Measurements from ENCODE around the gene WNT5A.

Gene WNT5A

GRCh38 chr3:55442861-55443260 lies 44.2 kb downstream of the WNT5A start:
- no peak for DNase-seq

- DNase-seq, result no peak
These were observed 45.6 kb downstream of the WNT5A start for GRCh38 chr3:55441499-55441898.

- no peak for DNase-seq
These were observed 46.9 kb downstream of the WNT5A start for GRCh38 chr3:55440104-55440708.

- no peak for DNase-seq
These were observed 47.4 kb downstream of the WNT5A start for GRCh38 chr3:55439657-55440056.

- no peak for DNase-seq
These were observed 50.5 kb downstream of the WNT5A start for GRCh38 chr3:55436644-55437043.

- DNase-seq, result no peak
These were observed 51.6 kb downstream of the WNT5A start for GRCh38 chr3:55435491-55435890.

GRCh38 chr3:55434789-55435188 lies 52.3 kb downstream of the WNT5A start:
- DNase-seq, result peak; percentile 51

- DNase-seq, result no peak
These were observed 56.1 kb downstream of the WNT5A start for GRCh38 chr3:55431041-55431440.

- DNase-seq, result no peak
These were observed 59.4 kb downstream of the WNT5A start for GRCh38 chr3:55427739-55428138.

- no peak for DNase-seq
These were observed 60.6 kb downstream of the WNT5A start for GRCh38 chr3:55426486-55426885.

GRCh38 chr3:55423782-55424181 lies 63.3 kb downstream of the WNT5A start:
- DNase-seq, result no peak

GRCh38 chr3:55417211-55417610 lies 69.9 kb downstream of the WNT5A start:
- DNase-seq, result no peak

GRCh38 chr3:55416331-55416821 lies 70.7 kb downstream of the WNT5A start:
- DNase-seq, result peak; percentile 87
